ENCODE measurements around the gene MYO15B. TPM values are rescaled to one million over a fixed set of nuclear protein-coding genes. Genes with fewer than 3 reads are reported as not detected.
A peak's percentile ranks its signal among the peaks of the same experiment; 100 is the strongest.

MYO15B gene
- total and polyA plus RNA-seq, 2 experiments from 2014 or later = 1.3 to 7.2 TPM

GRCh38 chr17:75667825-75668224, 80.2 kb downstream of the MYO15B start:
- H2AFZ ChIP-seq = peak overlapping the region; percentile 86
- 1% methylated on average over 4 of the region's 4 CpGs for WGBS, 2 experiments (ENCODE audit: low coverage in 1 of 2, low lambda C conversion rate in 2 of 2, missing lambda C conversion rate in 2 of 2)

DNA sequence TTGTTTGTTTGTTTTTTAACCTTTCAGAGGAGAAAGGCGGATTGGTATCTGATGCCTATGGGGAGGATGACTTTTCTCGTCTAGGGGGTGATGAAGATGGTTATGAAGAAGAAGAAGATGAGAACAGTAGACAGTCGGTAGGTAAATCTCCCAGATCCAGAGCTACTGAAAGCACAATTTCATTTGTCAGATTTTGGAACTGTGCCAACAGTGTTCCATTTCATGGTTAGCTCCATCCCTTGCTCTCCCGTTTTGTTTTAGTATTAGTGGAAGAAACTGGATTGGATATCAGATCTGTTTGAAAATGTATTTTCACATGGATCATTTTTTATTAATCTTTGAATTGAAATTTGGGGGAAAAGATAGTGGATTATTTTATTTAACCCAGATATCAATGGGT, 80.9 kb downstream of the MYO15B start:
- WGBS, 2 experiments (ENCODE audit: low coverage in 1 of 2, low lambda C conversion rate in 2 of 2, missing lambda C conversion rate in 2 of 2) = 64 to 65% methylated on average over 4 of the region's 4 CpGs
- no peak overlapping the region for H2AFZ ChIP-seq
- H3F3A ChIP-seq (ENCODE audit: insufficient read depth) = peaks cover 8% of the 10 kb centered on the region; the same call in 1 of the 2 replicates
- peaks cover 87% of the 10 kb centered on the region for H3K79me2 ChIP-seq (ENCODE audit: insufficient read depth)
- H3K9me2 ChIP-seq (ENCODE audit: insufficient read depth) = no peaks in the 10 kb centered on the region
- no peak for TF ChIP-seq EZH2phosphoT487 (IDR thresholded peaks at IDR 0.05; ENCODE audit: insufficient read depth, low read depth)
- TF ChIP-seq EZH2 (IDR thresholded peaks at IDR 0.05; ENCODE audit: insufficient read depth, poor library complexity, severe bottlenecking) = no peak
- no peaks in the 10 kb centered on the region for H4K20me1 ChIP-seq (ENCODE audit: insufficient read depth)
- in situ Hi-C loops (cut with MboI) = no loop called here
- H3K27ac ChIP-seq = 0 out of 2 replicates have a peak overlapping the region, but pooled peaks have one; percentile 82
- H3K9me3 ChIP-seq (ENCODE audit: low read depth) = no peaks in the 10 kb centered on the region
- H3K4me3 ChIP-seq = peak overlapping the region; percentile 91
- H3K4me2 ChIP-seq (ENCODE audit: unreplicated experiment) = peak overlapping the region; percentile 97
- H3K4me1 ChIP-seq (ENCODE audit: insufficient read depth) = peaks cover 12% of the 10 kb centered on the region; the same call in 1 of the 2 replicates
- DNase-seq = peak; percentile 38
- H3K36me3 ChIP-seq (ENCODE audit: low read depth) = peaks cover 36% of the 10 kb centered on the region
- H3K27me3 ChIP-seq (replicated peaks; ENCODE audit: insufficient read depth) = no peaks in the 10 kb centered on the region
- H3K9ac ChIP-seq = peak overlapping the region; percentile 97

More at GRCh38 chr17:75667825-75668224, 80.2 kb downstream of the MYO15B start:
- TF ChIP-seq EZH2phosphoT487 (IDR thresholded peaks at IDR 0.05; ENCODE audit: insufficient read depth, low read depth) = no peak
- no peak for TF ChIP-seq EZH2 (IDR thresholded peaks at IDR 0.05; ENCODE audit: insufficient read depth, poor library complexity, severe bottlenecking)
- H3K9me2 ChIP-seq (ENCODE audit: insufficient read depth) = no peaks in the 10 kb centered on the region
- peak; percentile 13 for DNase-seq
- 0 out of 2 replicates have a peak, but pooled peaks cover 1% of the 10 kb centered on the region for H3F3A ChIP-seq (ENCODE audit: insufficient read depth)
- peak overlapping the region; percentile 91 for H3K4me3 ChIP-seq
- H3K36me3 ChIP-seq (ENCODE audit: low read depth) = peaks cover 36% of the 10 kb centered on the region
- peak overlapping the region; percentile 97 for H3K9ac ChIP-seq
- in situ Hi-C loops (cut with MboI) = no loop called here
- peaks cover 12% of the 10 kb centered on the region; the same call in 1 of the 2 replicates for H3K4me1 ChIP-seq (ENCODE audit: insufficient read depth)
- H3K27ac ChIP-seq = peak overlapping the region; percentile 82
- H3K4me2 ChIP-seq (ENCODE audit: unreplicated experiment) = peak overlapping the region; percentile 97
- H3K79me2 ChIP-seq (ENCODE audit: insufficient read depth) = peaks cover 80% of the 10 kb centered on the region
- no peaks in the 10 kb centered on the region for H3K27me3 ChIP-seq (replicated peaks; ENCODE audit: insufficient read depth)
- H3K9me3 ChIP-seq (ENCODE audit: low read depth) = no peaks in the 10 kb centered on the region
- no peaks in the 10 kb centered on the region for H4K20me1 ChIP-seq (ENCODE audit: insufficient read depth)

- no peaks in the 10 kb centered on the region for H3K9me3 ChIP-seq (ENCODE audit: low read depth)
- no peaks in the 10 kb centered on the region for H3K9me2 ChIP-seq (ENCODE audit: insufficient read depth)
- DNase-seq = no peak
- 80 to 86% methylated on average over 5 of the region's 5 CpGs for WGBS, 2 experiments (ENCODE audit: low coverage in 1 of 2, low lambda C conversion rate in 2 of 2, missing lambda C conversion rate in 2 of 2)
- TF ChIP-seq EZH2phosphoT487 (IDR thresholded peaks at IDR 0.05; ENCODE audit: insufficient read depth, low read depth) = no peak
- TF ChIP-seq EZH2 (IDR thresholded peaks at IDR 0.05; ENCODE audit: insufficient read depth, poor library complexity, severe bottlenecking) = no peak
- no peaks in the 10 kb centered on the region for H3K27me3 ChIP-seq (replicated peaks; ENCODE audit: insufficient read depth)
- H4K20me1 ChIP-seq (ENCODE audit: insufficient read depth) = no peaks in the 10 kb centered on the region
- H3F3A ChIP-seq (ENCODE audit: insufficient read depth) = peaks cover 20% of the 10 kb centered on the region; the same call in 1 of the 2 replicates
- peaks cover 14% of the 10 kb centered on the region for H3K4me1 ChIP-seq (ENCODE audit: insufficient read depth)
- H3K4me3 ChIP-seq = no peak overlapping the region
- in situ Hi-C loops (cut with MboI) = loop anchor here (5.0 kb wide), 1 partner anchor 76 kb away; no protein-coding TSS in a partner anchor
- H2AFZ ChIP-seq = no peak overlapping the region
- 0 out of 2 replicates have a peak overlapping the region, but pooled peaks have one; percentile 6 for H3K9ac ChIP-seq
- H3K36me3 ChIP-seq (ENCODE audit: low read depth) = peaks cover 41% of the 10 kb centered on the region
- H3K79me2 ChIP-seq (ENCODE audit: insufficient read depth) = peaks cover 87% of the 10 kb centered on the region
- H3K4me2 ChIP-seq (ENCODE audit: unreplicated experiment) = no peak overlapping the region
- no peak overlapping the region for H3K27ac ChIP-seq
Measured at GRCh38 chr17:75670868-75671267, 83.3 kb downstream of the MYO15B start.

DNA sequence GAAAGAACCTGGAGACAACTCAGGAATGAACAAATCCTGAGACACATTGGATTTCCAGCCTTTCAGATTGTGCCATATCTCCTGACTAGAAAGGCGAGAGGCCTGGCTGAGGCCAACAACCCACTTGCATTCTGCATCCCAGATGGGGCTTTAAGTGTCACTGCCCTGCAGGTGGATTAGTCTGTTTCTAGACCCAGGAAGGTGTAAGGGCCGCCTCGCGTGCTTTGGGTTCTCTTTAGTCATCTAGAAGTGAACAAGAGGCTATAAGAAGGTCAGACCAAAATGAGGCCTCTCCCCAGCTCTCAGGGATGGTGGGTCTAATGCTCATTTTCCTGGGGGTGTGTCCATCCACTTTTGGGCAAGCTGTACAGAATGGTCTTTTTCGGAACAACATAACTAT, 84.4 kb downstream of the MYO15B start:
- TF ChIP-seq EZH2 (IDR thresholded peaks at IDR 0.05; ENCODE audit: insufficient read depth, poor library complexity, severe bottlenecking) = no peak
- no peak for TF ChIP-seq EZH2phosphoT487 (IDR thresholded peaks at IDR 0.05; ENCODE audit: insufficient read depth, low read depth)
- no peak for DNase-seq
- peaks cover 24% of the 10 kb centered on the region; the same call in 1 of the 2 replicates for H3F3A ChIP-seq (ENCODE audit: insufficient read depth)
- in situ Hi-C loops (cut with MboI) = loop anchor here (5.0 kb wide), 1 partner anchor 75 kb away; no protein-coding TSS in a partner anchor
- H3K4me2 ChIP-seq (ENCODE audit: unreplicated experiment) = no peak overlapping the region
- H4K20me1 ChIP-seq (ENCODE audit: insufficient read depth) = no peaks in the 10 kb centered on the region
- no peak overlapping the region for H2AFZ ChIP-seq
- H3K4me3 ChIP-seq = no peak overlapping the region
- H3K36me3 ChIP-seq (ENCODE audit: low read depth) = peaks cover 48% of the 10 kb centered on the region
- H3K27ac ChIP-seq = no peak overlapping the region
- peaks cover 87% of the 10 kb centered on the region for H3K79me2 ChIP-seq (ENCODE audit: insufficient read depth)
- no peaks in the 10 kb centered on the region for H3K9me3 ChIP-seq (ENCODE audit: low read depth)
- H3K9ac ChIP-seq = no peak overlapping the region
- H3K27me3 ChIP-seq (replicated peaks; ENCODE audit: insufficient read depth) = no peaks in the 10 kb centered on the region
- no peaks in the 10 kb centered on the region for H3K9me2 ChIP-seq (ENCODE audit: insufficient read depth)
- peaks cover 9% of the 10 kb centered on the region for H3K4me1 ChIP-seq (ENCODE audit: insufficient read depth)
- WGBS, 2 experiments (ENCODE audit: low coverage in 1 of 2, low lambda C conversion rate in 2 of 2, missing lambda C conversion rate in 2 of 2) = 88 to 95% methylated on average over 5 of the region's 5 CpGs
